ENCODE measurements around the gene GNG13. TPM values are rescaled to one million over a fixed set of nuclear protein-coding genes. Genes with fewer than 3 reads are reported as not detected.

The GNG13 gene
- total RNA-seq, 1 experiment from 2014 or later, result 0.23 TPM

DNA sequence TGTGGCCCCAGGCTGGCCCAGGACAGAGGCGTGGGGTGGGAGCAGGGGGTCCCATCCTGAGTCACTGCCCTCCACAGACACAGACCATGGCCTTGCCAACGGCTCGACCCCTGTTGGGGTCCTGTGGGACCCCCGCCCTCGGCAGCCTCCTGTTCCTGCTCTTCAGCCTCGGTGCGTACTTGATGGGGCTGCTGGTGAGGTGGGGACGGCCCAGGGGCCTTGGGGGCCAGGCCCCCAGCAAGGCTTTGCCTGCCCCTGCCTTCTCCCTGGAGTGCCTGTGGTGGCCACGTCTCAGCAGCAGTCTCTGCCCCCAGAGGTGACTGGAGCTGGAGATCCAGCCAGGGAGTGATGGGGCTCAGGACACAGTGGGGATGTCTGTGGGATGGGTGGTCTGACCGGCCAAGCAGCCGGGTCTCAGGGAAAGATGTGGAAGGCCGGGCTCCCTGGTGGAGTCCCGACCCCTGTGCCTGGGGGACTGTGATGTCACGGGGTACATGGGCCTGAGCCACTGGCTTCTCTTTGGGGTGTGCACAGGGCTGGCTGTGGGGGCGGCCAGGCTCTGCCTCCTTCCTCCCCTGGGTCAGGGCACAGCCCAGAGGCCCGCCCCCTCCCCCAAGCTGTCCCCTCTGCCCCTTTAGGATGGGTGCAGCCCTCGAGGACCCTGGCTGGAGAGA is 37.8 kb downstream of the GNG13 start:
- Histone ChIP-seq H3K27ac (ENCODE audit: low read length) (no peak overlapping the region), H3K27me3 (ENCODE audit: control insufficient read depth, insufficient read depth, low read length) (no peaks in the 10 kb centered on the region), H3K9me3 (ENCODE audit: control insufficient read depth, insufficient read depth, low read depth, low read length) (no peaks in the 10 kb centered on the region), H3K36me3 (ENCODE audit: control insufficient read depth, insufficient read depth, low read length) (no peaks in the 10 kb centered on the region), H3K4me1 (ENCODE audit: control insufficient read depth, insufficient read depth, low read length) (peaks cover 18% of the 10 kb centered on the region), H3K4me3 (ENCODE audit: low read depth in 2 of 2, low read length in 2 of 2) (no peak overlapping the region)
- intact Hi-C loops (cut with micrococcal nuclease; ENCODE audit: unreplicated experiment), result no loop called here
- POLR2A ChIA-PET, result no interaction called here
- TF ChIP-seq CTCF (IDR thresholded peaks at IDR 0.05) (no peak), REST (IDR thresholded peaks at IDR 0.05; ENCODE audit: insufficient read depth in 1 of 2, low read depth in 2 of 2, low read length in 1 of 2) (no peak), TCF7L2 (IDR thresholded peaks at IDR 0.05; ENCODE audit: low read depth, low read length) (no peak), SIN3A (IDR thresholded peaks at IDR 0.05; ENCODE audit: borderline replicate concordance, insufficient read depth, low read depth, low read length) (no peak), POLR2AphosphoS5 (IDR thresholded peaks at IDR 0.05; ENCODE audit: low read depth, low read length) (no peak)
- DNase-seq (ENCODE audit: low read depth, low spot score) (no peak), ATAC-seq (peak; percentile 37)
- CTCF ChIA-PET, result no interaction called here
- no TSS peak for BruUV-seq (replicated peaks)
- in situ Hi-C loops (cut with HindIII; ENCODE audit: low pct_unique_long_range_greater_than_20kb, low sequenced_read_pairs), result no loop called here

- H3K27ac ChIP-seq (ENCODE audit: low read length), result no peak overlapping the region
- no peaks in the 10 kb centered on the region for H3K27me3 ChIP-seq (ENCODE audit: control insufficient read depth, insufficient read depth, low read length)
- intact Hi-C loops (cut with micrococcal nuclease; ENCODE audit: unreplicated experiment) (no loop called here), in situ Hi-C loops (cut with HindIII; ENCODE audit: low pct_unique_long_range_greater_than_20kb, low sequenced_read_pairs) (no loop called here)
- TF ChIP-seq REST (IDR thresholded peaks at IDR 0.05; ENCODE audit: insufficient read depth in 1 of 2, low read depth in 2 of 2, low read length in 1 of 2) (no peak), POLR2AphosphoS5 (IDR thresholded peaks at IDR 0.05; ENCODE audit: low read depth, low read length) (no peak), TCF7L2 (IDR thresholded peaks at IDR 0.05; ENCODE audit: low read depth, low read length) (no peak), SIN3A (IDR thresholded peaks at IDR 0.05; ENCODE audit: borderline replicate concordance, insufficient read depth, low read depth, low read length) (no peak), CTCF (IDR thresholded peaks at IDR 0.05) (no peak)
- ChIA-PET CTCF (no interaction called here), POLR2A (interaction anchor here (0.6 kb wide), 1 partner anchor 327 kb away, joined by 10 read pairs; no protein-coding TSS in a partner anchor)
- peaks cover 18% of the 10 kb centered on the region for H3K4me1 ChIP-seq (ENCODE audit: control insufficient read depth, insufficient read depth, low read length)
- DNase-seq (ENCODE audit: low read depth, low spot score), result no peak
- peak; percentile 16; the same call in 1 of the 2 replicates for ATAC-seq
- BruUV-seq (replicated peaks), result no TSS peak
- no peak overlapping the region for H3K4me3 ChIP-seq (ENCODE audit: low read depth in 2 of 2, low read length in 2 of 2)
- no peaks in the 10 kb centered on the region for H3K9me3 ChIP-seq (ENCODE audit: control insufficient read depth, insufficient read depth, low read depth, low read length)
- no peaks in the 10 kb centered on the region for H3K36me3 ChIP-seq (ENCODE audit: control insufficient read depth, insufficient read depth, low read length)
These were observed 38.7 kb downstream of the GNG13 start for GRCh38 chr16:761625-762513.

Measured in Panc1 (cell line).